ENCODE measurements around the gene TAS1R2.
"Not testable (repeated sequence)": the region's sequence is repeated elsewhere in the genome, so short reads cannot be mapped to it uniquely, and the experiment has no call there.

GRCh38 chr1:18847723-18848122 lies 11.7 kb downstream of the TAS1R2 start:
- not testable (repeated sequence) for TF ChIP-seq EZH2 (IDR thresholded peaks at IDR 0.05); POLR2AphosphoS5 (IDR thresholded peaks at IDR 0.05; ENCODE audit: borderline replicate concordance, low read depth, low read length); FOXP2 (optimal IDR thresholded peaks at IDR 0.05; ENCODE audit: control extremely low read depth, extremely low read length, insufficient read depth)

Measured in SK-N-MC (cell line).